Glutamatergic neuron (in vitro differentiated cells): ENCODE measurements around the gene NDUFAF8. TPM values are rescaled to one million over a fixed set of nuclear protein-coding genes. Genes with fewer than 3 reads are reported as not detected.

ENCODE experiments used
- DNase-seq: peaks from one replicate; pipeline ENCODE4 v3.0.0; 2022
- H3K27ac Mint-ChIP-seq: one replicate; pipeline ENCODE4 v1.8.0; 2020; ENCODE audit warnings: mild to moderate bottlenecking, mixed read lengths, inconsistent platforms; ENCODE audit not compliant: unreplicated experiment
- H3K27me3 Mint-ChIP-seq: one replicate; pipeline ENCODE4 v1.8.0; 2020; ENCODE audit warnings: mild to moderate bottlenecking, moderate library complexity, mixed read lengths, inconsistent platforms; ENCODE audit not compliant: unreplicated experiment
- H3K36me3 Mint-ChIP-seq: one replicate; pipeline ENCODE4 v1.8.0; 2020; ENCODE audit warnings: mild to moderate bottlenecking, mixed read lengths, inconsistent platforms; ENCODE audit not compliant: unreplicated experiment
- H3K4me1 Mint-ChIP-seq: one replicate; pipeline ENCODE4 v1.8.0; 2020; ENCODE audit warnings: mild to moderate bottlenecking, low read depth, mixed read lengths, inconsistent platforms; ENCODE audit not compliant: unreplicated experiment
- H3K4me3 Mint-ChIP-seq: one replicate; pipeline ENCODE4 v1.8.0; 2020; ENCODE audit warnings: mild to moderate bottlenecking, mixed read lengths, inconsistent platforms; ENCODE audit not compliant: unreplicated experiment
- H3K9me3 Mint-ChIP-seq: one replicate; pipeline ENCODE4 v1.8.0; 2020; ENCODE audit warnings: mild to moderate bottlenecking, moderate library complexity, mixed read lengths, inconsistent platforms; ENCODE audit not compliant: unreplicated experiment
- total RNA-seq: library from RNA; stranded (reverse); fragmentation: NEBNext Ultra II Directional; extraction: Animal tissue kit (Norgen Biotek cat#: 25700); gene quantifications from one replicate; pipeline ENCODE4 v1.2.1, GENCODE V29; 2021; ENCODE audit not compliant: unreplicated experiment
- TF ChIP-seq, protein P1 (sequence below): fragments of 200-600 bp; sonication (generic); IDR thresholded peaks from one replicate; pipeline ENCODE4 v1.5.0; 2021; ENCODE audit not compliant: partially characterized antibody, unreplicated experiment

Gene NDUFAF8
- total RNA-seq, 1 donor from 2014 or later: 31.5 TPM

DNA sequence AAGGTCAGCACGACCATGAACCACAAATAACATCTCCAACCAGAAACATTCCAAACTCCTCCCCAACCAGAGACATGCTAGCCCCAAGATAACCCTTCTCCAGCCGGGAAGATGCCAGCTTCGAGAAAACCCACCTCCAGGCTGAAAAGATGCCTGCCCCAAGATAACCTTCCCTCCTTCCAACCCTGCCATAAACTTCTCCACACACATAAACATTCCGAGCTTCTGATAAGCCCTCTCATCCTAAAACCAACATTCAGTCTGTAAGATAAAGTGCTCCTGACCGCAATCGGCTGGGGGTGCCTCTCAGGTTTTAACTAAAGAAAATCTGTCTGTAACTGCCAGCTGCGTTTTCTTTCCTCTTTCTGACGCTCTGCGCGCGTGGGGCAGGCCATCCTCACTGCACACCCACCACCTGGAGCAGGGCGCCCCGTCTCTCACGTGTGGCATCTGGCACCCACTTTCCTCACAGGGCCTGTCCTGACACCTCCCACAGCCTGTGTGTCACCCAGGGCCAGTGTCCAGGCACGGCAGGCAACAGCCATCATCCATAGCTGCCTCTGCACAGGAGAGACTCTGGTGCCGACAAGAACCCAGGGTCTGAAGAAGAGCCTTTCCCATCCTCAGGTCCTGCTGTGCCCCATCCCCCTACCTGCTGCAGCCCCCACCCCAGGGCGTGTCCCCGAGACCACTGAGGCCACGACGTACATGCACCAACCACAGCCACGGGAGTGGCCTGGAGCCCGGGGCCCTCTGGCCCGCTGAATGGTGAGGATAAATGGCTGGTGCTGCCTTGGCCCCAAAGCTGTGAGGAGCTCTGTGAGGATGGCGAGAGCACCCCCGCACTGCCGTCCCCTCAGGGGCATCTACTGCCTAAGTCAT lies 3.9 kb upstream of the NDUFAF8 start:
- Mint-ChIP-seq H3K27ac (peak overlapping the region; percentile 30), H3K4me1 (peaks cover 13% of the 10 kb centered on the region), H3K4me3 (peak overlapping the region; percentile 61), H3K9me3 (peaks cover 10% of the 10 kb centered on the region), H3K27me3 (peaks cover 11% of the 10 kb centered on the region), H3K36me3 (peaks cover 5% of the 10 kb centered on the region)
- DNase-seq: no peak
- TF ChIP-seq, protein P1, sequence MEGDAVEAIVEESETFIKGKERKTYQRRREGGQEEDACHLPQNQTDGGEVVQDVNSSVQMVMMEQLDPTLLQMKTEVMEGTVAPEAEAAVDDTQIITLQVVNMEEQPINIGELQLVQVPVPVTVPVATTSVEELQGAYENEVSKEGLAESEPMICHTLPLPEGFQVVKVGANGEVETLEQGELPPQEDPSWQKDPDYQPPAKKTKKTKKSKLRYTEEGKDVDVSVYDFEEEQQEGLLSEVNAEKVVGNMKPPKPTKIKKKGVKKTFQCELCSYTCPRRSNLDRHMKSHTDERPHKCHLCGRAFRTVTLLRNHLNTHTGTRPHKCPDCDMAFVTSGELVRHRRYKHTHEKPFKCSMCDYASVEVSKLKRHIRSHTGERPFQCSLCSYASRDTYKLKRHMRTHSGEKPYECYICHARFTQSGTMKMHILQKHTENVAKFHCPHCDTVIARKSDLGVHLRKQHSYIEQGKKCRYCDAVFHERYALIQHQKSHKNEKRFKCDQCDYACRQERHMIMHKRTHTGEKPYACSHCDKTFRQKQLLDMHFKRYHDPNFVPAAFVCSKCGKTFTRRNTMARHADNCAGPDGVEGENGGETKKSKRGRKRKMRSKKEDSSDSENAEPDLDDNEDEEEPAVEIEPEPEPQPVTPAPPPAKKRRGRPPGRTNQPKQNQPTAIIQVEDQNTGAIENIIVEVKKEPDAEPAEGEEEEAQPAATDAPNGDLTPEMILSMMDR: no peak

DNA sequence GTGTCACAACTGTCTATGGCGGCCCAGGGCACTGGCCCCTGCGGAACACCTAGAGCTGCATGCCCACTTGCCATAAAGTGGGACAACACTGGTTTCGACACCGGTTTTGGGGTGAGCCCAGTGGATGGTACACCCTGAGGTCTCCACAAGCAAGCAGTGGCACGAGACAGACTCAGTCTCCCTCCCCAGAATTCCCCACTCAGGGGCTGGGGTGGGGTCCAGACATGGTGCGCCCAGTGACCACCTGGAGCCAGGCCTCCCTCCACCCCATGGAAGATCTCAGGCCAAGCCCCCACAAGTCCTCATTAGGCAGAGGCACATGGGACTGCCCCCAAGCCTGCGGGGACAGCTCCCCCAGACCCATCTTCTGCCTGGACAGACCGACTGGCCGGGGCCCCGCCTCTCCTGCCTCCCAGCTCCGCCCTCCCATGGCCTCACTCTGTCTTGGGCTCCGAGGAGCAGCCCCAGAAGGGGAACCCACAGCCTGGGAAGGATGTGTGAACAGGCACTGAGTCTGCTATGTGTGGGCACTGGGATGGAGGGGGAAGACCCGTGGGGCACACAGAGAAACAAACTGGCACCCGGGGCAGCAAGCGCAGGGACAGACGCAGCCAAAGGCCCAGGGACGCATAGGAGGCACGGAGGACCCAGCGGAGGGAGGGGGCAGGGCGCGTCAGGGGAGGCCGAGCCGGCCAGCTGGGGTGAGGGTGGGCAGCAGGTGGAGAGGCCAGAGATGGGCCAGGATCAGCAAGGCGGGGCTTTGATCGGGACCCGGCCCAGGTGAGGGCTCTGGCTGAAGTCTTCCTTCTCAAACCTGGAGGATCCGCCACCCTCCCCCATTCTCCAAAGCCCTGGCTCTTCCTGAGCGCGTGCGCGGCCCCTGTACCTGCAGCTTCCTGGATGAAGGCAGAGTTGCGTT lies 3.0 kb upstream of the NDUFAF8 start:
- TF ChIP-seq, protein P1: no peak
- Mint-ChIP-seq H3K9me3 (peaks cover 11% of the 10 kb centered on the region), H3K4me1 (peaks cover 17% of the 10 kb centered on the region), H3K27me3 (peaks cover 6% of the 10 kb centered on the region), H3K36me3 (peaks cover under 1% of the 10 kb centered on the region), H3K4me3 (no peak overlapping the region), H3K27ac (no peak overlapping the region)
- DNase-seq: no peak

- TF ChIP-seq, protein P1: no peak
- no peak overlapping the region for H3K4me3 Mint-ChIP-seq
Measured at GRCh38 chr17:81236784-81237183, 2.3 kb upstream of the NDUFAF8 start.

GRCh38 chr17:81237591-81238489 lies 1.3 kb upstream of the NDUFAF8 start:
- H3K27ac Mint-ChIP-seq: peak overlapping the region; percentile 59
- H3K27me3 Mint-ChIP-seq: peaks cover 6% of the 10 kb centered on the region
- H3K4me3 Mint-ChIP-seq: peak overlapping the region; percentile 89
- peaks cover 11% of the 10 kb centered on the region for H3K9me3 Mint-ChIP-seq
- peaks cover 21% of the 10 kb centered on the region for H3K4me1 Mint-ChIP-seq
- no peaks in the 10 kb centered on the region for H3K36me3 Mint-ChIP-seq
- no peak for DNase-seq
- TF ChIP-seq, protein P1: no peak

More at GRCh38 chr17:81236784-81237183, 2.3 kb upstream of the NDUFAF8 start:
- Mint-ChIP-seq H3K4me1 (peaks cover 17% of the 10 kb centered on the region), H3K27me3 (peaks cover 6% of the 10 kb centered on the region), H3K9me3 (peaks cover 11% of the 10 kb centered on the region), H3K36me3 (no peaks in the 10 kb centered on the region), H3K27ac (no peak overlapping the region)
- no peak for DNase-seq
